ENCODE measurements around the gene CELA1.

DNA sequence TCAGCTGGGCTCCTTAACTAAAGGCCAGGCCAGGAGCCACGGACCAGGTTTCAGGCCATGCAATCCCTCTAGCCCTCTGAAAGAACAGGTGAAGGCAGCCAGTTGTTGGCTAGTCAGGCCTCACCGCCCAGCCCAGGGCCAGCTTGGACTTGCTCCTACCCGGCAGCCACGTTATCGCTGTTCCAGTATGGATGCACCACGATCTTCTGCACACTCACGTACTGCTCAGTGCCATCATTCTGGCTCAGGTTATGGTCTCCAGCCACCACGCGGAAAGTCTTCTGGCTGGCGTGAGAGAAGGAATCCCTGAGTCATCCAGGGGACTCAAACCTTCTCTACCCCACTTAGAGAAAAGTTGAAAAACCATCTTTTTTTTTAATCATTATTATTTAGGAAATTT, 4.1 kb downstream of the CELA1 start:
- TF ChIP-seq, protein P1, sequence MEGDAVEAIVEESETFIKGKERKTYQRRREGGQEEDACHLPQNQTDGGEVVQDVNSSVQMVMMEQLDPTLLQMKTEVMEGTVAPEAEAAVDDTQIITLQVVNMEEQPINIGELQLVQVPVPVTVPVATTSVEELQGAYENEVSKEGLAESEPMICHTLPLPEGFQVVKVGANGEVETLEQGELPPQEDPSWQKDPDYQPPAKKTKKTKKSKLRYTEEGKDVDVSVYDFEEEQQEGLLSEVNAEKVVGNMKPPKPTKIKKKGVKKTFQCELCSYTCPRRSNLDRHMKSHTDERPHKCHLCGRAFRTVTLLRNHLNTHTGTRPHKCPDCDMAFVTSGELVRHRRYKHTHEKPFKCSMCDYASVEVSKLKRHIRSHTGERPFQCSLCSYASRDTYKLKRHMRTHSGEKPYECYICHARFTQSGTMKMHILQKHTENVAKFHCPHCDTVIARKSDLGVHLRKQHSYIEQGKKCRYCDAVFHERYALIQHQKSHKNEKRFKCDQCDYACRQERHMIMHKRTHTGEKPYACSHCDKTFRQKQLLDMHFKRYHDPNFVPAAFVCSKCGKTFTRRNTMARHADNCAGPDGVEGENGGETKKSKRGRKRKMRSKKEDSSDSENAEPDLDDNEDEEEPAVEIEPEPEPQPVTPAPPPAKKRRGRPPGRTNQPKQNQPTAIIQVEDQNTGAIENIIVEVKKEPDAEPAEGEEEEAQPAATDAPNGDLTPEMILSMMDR (IDR thresholded peaks at IDR 0.05) = no peak
- TF ChIP-seq POLR2AphosphoS5 (IDR thresholded peaks at IDR 0.05) = no peak
- TF ChIP-seq EP300 (IDR thresholded peaks at IDR 0.05) = no peak
- no peak for TF ChIP-seq POLR2A (IDR thresholded peaks at IDR 0.05; ENCODE audit: low read depth)
